Kidney (tissue), 14 donors: ENCODE results near the gene CLASRP. TPM values are rescaled to one million over a fixed set of nuclear protein-coding genes. Genes with fewer than 3 reads are reported as not detected.

Source experiments
- DNase-seq, 5 donors: peaks; one replicate each; pipeline ENCODE4 v3.0.0-alpha.2; 2013 to 2020
- FAIRE-seq: peaks from 2 replicates; lab custom pipeline; 2012; peaks lifted over from hg19 to GRCh38; lab: Jason Lieb, UNC
- H3K27ac ChIP-seq, 2 donors: one replicate each; pipeline ENCODE4 v1.7.0; 2013; ENCODE audit warnings: low read depth in 2 of 2, low read length in 2 of 2, inconsistent platforms in 1 of 2
- H3K27me3 ChIP-seq: one replicate; pipeline ENCODE4 v1.7.1; 2013; ENCODE audit warnings: low read length, inconsistent platforms; ENCODE audit not compliant: control insufficient read depth, insufficient read depth
- H3K36me3 ChIP-seq, 3 donors: one replicate each; pipeline versions ENCODE4 v1.7.0 to v1.7.1; 2013; ENCODE audit warnings: low read length in 3 of 3, control low read depth in 1 of 3, inconsistent platforms in 1 of 3; ENCODE audit not compliant: insufficient read depth in 3 of 3, control insufficient read depth in 2 of 3
- H3K4me1 ChIP-seq, 3 donors: one replicate each; pipeline versions ENCODE4 v1.7.0 to v1.7.1; 2013; ENCODE audit warnings: low read length in 3 of 3, inconsistent platforms in 1 of 3, low read depth in 1 of 3; ENCODE audit not compliant: control insufficient read depth in 2 of 3, insufficient read depth in 2 of 3
- H3K4me3 ChIP-seq, 3 donors: one replicate each; pipeline versions ENCODE4 v1.7.0 to v1.8.1; 2013; ENCODE audit warnings: low read length in 3 of 3, control low read depth in 1 of 3, inconsistent platforms in 1 of 3
- H3K9ac ChIP-seq, 3 donors: one replicate each; pipeline versions ENCODE4 v1.7.0 to v1.7.1; 2013; ENCODE audit warnings: low read length in 3 of 3, control low read depth in 1 of 3, inconsistent platforms in 1 of 3
- H3K9me3 ChIP-seq, 3 donors: one replicate each; pipeline versions ENCODE4 v1.7.0 to v1.7.1; 2013; ENCODE audit warnings: low read length in 3 of 3, control low read depth in 1 of 3, inconsistent platforms in 1 of 3; ENCODE audit not compliant: control insufficient read depth in 2 of 3, insufficient read depth in 1 of 3
- intact Hi-C: fragments of 100-400 bp; cut with DNase I; formaldehyde crosslinking; loops from one replicate; pipeline ENCODE4 v1.11.1; 2022
- polyA plus RNA-seq: library from polyadenylated mRNA; stranded (reverse); fragments of 350-450 nt; fragmentation: Illumina TruSeq; extraction: RNeasy Lipid Tissue Mini Kit (QIAGEN cat#74804); gene quantifications from one replicate; pipeline ENCODE4 v1.2.3, GENCODE V29; 2014; ENCODE audit warnings: low read depth, low replicate concordance; ENCODE audit not compliant: insufficient read depth
- total RNA-seq: library from RNA; stranded (reverse); fragmentation: NEBNext Ultra II Directional; extraction: Animal tissue kit (Norgen Biotek cat#: 25700); gene quantifications from one replicate; pipeline ENCODE4 v1.2.1, GENCODE V29; 2021
- TF ChIP-seq, protein P1 (sequence below): IDR thresholded peaks from 3 replicates; pipeline ENCODE4 v1.5.1; 2012; ENCODE audit warnings: mild to moderate bottlenecking, moderate library complexity, borderline replicate concordance; ENCODE audit not compliant: insufficient read depth; ENCODE audit errors: extremely low read depth
- donor health status: control.
- donor health status: control.
- donor health status: control.
- donor health status: control.
- donor health status: control.
- donor health status: DM: yes; HTN: yes; CAD: no.
- donor health status: Normal renal cell carcinoma (clear cell type).

The CLASRP gene
- total and polyA plus RNA-seq, 2 donors from 2014 or later = 38.0 to 83.6 TPM

DNA sequence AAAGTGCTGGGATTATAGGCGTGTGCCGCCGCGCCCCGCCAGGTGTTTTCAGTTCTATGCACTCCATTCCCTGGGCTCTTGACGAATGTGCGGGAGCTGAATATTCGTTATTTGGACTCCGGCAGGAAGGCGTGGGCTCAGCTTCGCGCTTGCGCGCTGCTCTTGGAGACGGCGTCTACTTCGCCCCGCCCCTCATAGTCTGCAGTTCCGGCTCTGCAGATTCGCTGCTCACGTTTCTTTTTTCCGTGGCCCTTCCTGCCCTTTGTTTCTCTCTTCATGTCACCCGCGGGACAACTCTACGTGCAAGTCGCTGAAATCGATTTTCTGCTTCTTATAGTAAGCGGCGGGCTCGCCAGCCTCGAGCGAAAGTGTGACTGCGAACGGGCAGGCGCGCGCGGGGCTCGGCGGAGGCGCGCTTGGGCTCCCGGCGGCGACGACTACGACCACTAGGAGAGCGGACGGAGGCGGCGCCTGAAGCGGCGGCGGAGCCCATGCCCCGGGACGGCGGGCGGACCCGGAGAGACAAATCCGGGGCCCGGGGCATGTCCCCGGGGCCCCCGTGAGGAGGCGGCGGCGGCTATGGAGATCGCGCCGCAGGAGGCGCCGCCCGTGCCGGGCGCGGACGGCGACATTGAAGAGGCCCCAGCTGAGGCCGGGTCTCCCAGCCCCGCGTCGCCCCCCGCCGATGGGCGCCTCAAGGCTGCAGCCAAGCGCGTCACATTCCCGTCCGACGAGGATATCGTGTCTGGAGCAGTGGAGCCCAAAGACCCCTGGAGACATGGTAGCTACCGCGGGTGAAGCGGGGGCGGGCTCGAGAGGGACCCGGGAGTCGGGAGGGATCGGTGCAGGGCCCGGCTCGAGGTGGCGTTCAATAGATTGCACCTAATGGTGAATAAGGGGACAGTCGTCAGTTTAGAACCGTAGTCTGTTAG, 54.2 kb downstream of the CLASRP start, which contains the start of gene PPP1R37:
Gene PPP1R37 (plus strand): TSS at position 433 of the 932 bp plus-strand sequence. CDS start 147 bp downstream, at position 580.
- H3K9ac ChIP-seq = peak within 1 kb of the TSS; percentile 77 to 91 (median 90)
- peaks cover 2 to 36% (median 35%) of the 10 kb centered on the region in 3 donors for H3K4me1 ChIP-seq
- intact Hi-C loops = no loop called here
- TF ChIP-seq, protein P1, sequence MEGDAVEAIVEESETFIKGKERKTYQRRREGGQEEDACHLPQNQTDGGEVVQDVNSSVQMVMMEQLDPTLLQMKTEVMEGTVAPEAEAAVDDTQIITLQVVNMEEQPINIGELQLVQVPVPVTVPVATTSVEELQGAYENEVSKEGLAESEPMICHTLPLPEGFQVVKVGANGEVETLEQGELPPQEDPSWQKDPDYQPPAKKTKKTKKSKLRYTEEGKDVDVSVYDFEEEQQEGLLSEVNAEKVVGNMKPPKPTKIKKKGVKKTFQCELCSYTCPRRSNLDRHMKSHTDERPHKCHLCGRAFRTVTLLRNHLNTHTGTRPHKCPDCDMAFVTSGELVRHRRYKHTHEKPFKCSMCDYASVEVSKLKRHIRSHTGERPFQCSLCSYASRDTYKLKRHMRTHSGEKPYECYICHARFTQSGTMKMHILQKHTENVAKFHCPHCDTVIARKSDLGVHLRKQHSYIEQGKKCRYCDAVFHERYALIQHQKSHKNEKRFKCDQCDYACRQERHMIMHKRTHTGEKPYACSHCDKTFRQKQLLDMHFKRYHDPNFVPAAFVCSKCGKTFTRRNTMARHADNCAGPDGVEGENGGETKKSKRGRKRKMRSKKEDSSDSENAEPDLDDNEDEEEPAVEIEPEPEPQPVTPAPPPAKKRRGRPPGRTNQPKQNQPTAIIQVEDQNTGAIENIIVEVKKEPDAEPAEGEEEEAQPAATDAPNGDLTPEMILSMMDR = peak; percentile 25
- no peaks in the 10 kb centered on the region for H3K9me3 ChIP-seq
- peak; percentile 96 to 99 (median 98) for DNase-seq
- no peak for FAIRE-seq
- no peaks in the 10 kb centered on the region for H3K27me3 ChIP-seq
- H3K36me3 ChIP-seq = peaks cover 0 to 7% (median 0%) of the 10 kb centered on the region in 3 donors
- H3K27ac ChIP-seq = peak within 1 kb of the TSS; percentile 96 to 98
- H3K4me3 ChIP-seq = peak within 1 kb of the TSS; percentile 77 to 93 (median 82)

DNA sequence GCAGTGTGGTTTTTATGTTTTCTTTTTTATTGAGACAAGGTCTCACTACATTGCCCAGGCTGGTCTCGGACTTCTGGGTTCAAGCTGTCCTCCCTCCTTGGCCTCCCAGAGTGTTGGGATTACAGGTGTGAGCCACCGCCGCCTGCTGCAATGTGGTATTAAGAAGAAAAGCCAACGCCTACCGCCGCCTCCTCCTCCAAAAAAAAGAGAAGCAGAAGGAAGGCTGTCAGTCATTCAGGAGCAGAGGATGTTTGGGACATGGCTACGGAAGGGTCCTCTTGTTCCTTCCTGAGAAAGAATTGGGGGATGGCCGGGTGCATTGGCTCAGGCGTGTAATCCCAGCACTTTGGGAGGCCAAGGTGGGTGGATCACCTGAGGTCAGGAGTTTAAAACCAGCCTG, 55.3 kb downstream of the CLASRP start:
- Histone ChIP-seq H3K9ac (peak overlapping the region; percentile 51 to 91 (median 77)), H3K4me3 (peak overlapping the region; percentile 77 to 93 (median 82)), H3K36me3 (peaks cover 0 to 4% (median 0%) of the 10 kb centered on the region in 3 donors), H3K4me1 (peaks cover 2 to 47% (median 46%) of the 10 kb centered on the region in 3 donors), H3K27ac (no peak overlapping the region), H3K9me3 (no peaks in the 10 kb centered on the region), H3K27me3 (no peaks in the 10 kb centered on the region)
- TF ChIP-seq, protein P1 = no peak
- intact Hi-C loops = no loop called here
- FAIRE-seq (no peak), DNase-seq (no peak)

DNA sequence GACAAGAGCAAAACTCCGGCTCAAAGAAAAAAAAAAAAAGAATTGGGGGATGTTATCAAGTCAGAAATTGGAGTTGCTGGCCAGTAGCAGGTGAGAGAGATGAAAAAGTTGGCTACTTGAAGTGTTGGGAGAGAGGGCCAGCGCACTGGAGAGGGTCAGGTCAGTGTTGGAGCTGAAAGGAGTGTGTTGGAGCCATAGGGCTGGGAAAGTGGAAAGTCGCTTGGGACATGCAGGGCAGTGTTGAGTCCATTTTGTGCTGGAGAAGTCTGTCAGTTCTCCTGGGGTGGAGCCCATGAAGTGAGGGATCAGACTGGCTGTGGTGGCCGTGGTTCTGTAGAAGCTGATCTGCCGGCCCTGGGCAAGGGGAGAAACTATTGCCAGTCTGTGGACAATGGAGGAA, 55.9 kb downstream of the CLASRP start:
- Histone ChIP-seq H3K4me3 (peak overlapping the region in 1 of 3 donors; percentile 82), H3K27me3 (no peaks in the 10 kb centered on the region), H3K4me1 (peaks cover 2 to 52% (median 50%) of the 10 kb centered on the region in 3 donors), H3K9ac (no peak overlapping the region), H3K27ac (no peak overlapping the region), H3K9me3 (no peaks in the 10 kb centered on the region), H3K36me3 (peaks cover 0 to 4% (median 0%) of the 10 kb centered on the region in 3 donors)
- DNase-seq = no peak
- intact Hi-C loops = no loop called here
- TF ChIP-seq, protein P1 = no peak
- no peak for FAIRE-seq
